Measurements from ENCODE around the gene MUC20. TPM values are rescaled to one million over a fixed set of nuclear protein-coding genes. Genes with fewer than 3 reads are reported as not detected.
"Not testable (repeated sequence)": the region's sequence is repeated elsewhere in the genome, so short reads cannot be mapped to it uniquely, and the experiment has no call there.

MUC20 gene
- total and polyA plus RNA-seq, 2 donors (not counting 1 experiment from before 2014, with no cell fraction given) = 0.54 to 0.66 TPM

- TF ChIP-seq CTCF (conservative IDR thresholded peaks at IDR 0.05 in 1 of 2, IDR thresholded peaks at IDR 0.05 in 1 of 2; ENCODE audit: low read depth in 1 of 2, low read length in 2 of 2) = no peak
- no peak for TF ChIP-seq EZH2 (IDR thresholded peaks at IDR 0.05; ENCODE audit: low read length, missing control alignments)
- Histone ChIP-seq H3K36me3 (ENCODE audit: control insufficient read depth, insufficient read depth, low read length) (no peaks in the 10 kb centered on the region), H2AFZ (ENCODE audit: low read length) (no peak overlapping the region), H3K9ac (ENCODE audit: insufficient read depth, low read length) (no peak overlapping the region), H3K27me3 (ENCODE audit: control insufficient read depth, insufficient read depth, low read length) (no peaks in the 10 kb centered on the region), H3K4me1 (ENCODE audit: control insufficient read depth, extremely low read depth, insufficient read depth, low read length) (no peaks in the 10 kb centered on the region), H3K4me2 (ENCODE audit: extremely low read depth, insufficient read depth, low read length) (no peak overlapping the region), H3K9me3 (ENCODE audit: control insufficient read depth, insufficient read depth, low read depth, low read length) (no peaks in the 10 kb centered on the region), H4K20me1 (ENCODE audit: control insufficient read depth, extremely low read depth, insufficient read depth, low read length) (no peaks in the 10 kb centered on the region), H3K4me3 (replicated peaks in 1 of 4; ENCODE audit: control extremely low read depth in 1 of 4, insufficient read depth in 1 of 4, low read depth in 3 of 4, low read length in 4 of 4) (no peak overlapping the region), H3K79me2 (ENCODE audit: control insufficient read depth, insufficient read depth, low read length) (no peaks in the 10 kb centered on the region), H3K27ac (ENCODE audit: insufficient read depth, low read length) (no peak overlapping the region)
- DNase-seq (ENCODE audit: low read depth in 2 of 2) = no peak
Observed at GRCh38 chr3:195769551-195769950, 48.8 kb downstream of the MUC20 start.

GRCh38 chr3:195770081-195770840 lies 49.5 kb downstream of the MUC20 start:
- H3K79me2 ChIP-seq (ENCODE audit: control insufficient read depth, insufficient read depth, low read length) = no peaks in the 10 kb centered on the region
- no peak for DNase-seq (ENCODE audit: low read depth in 2 of 2)
- H3K4me1 ChIP-seq (ENCODE audit: control insufficient read depth, extremely low read depth, insufficient read depth, low read length) = no peaks in the 10 kb centered on the region
- H3K9ac ChIP-seq (ENCODE audit: insufficient read depth, low read length) = no peak overlapping the region
- no peaks in the 10 kb centered on the region for H3K9me3 ChIP-seq (ENCODE audit: control insufficient read depth, insufficient read depth, low read depth, low read length)
- TF ChIP-seq CTCF (conservative IDR thresholded peaks at IDR 0.05 in 1 of 2, IDR thresholded peaks at IDR 0.05 in 1 of 2; ENCODE audit: low read depth in 1 of 2, low read length in 2 of 2) (no peak), EZH2 (IDR thresholded peaks at IDR 0.05; ENCODE audit: low read length, missing control alignments) (no peak)
- no peaks in the 10 kb centered on the region for H3K27me3 ChIP-seq (ENCODE audit: control insufficient read depth, insufficient read depth, low read length)
- no peak overlapping the region for H3K27ac ChIP-seq (ENCODE audit: insufficient read depth, low read length)
- H3K36me3 ChIP-seq (ENCODE audit: control insufficient read depth, insufficient read depth, low read length) = no peaks in the 10 kb centered on the region
- H4K20me1 ChIP-seq (ENCODE audit: control insufficient read depth, extremely low read depth, insufficient read depth, low read length) = no peaks in the 10 kb centered on the region
- H3K4me3 ChIP-seq (replicated peaks in 1 of 4; ENCODE audit: control extremely low read depth in 1 of 4, insufficient read depth in 1 of 4, low read depth in 3 of 4, low read length in 4 of 4) = no peak overlapping the region
- H2AFZ ChIP-seq (ENCODE audit: low read length) = no peak overlapping the region
- H3K4me2 ChIP-seq (ENCODE audit: extremely low read depth, insufficient read depth, low read length) = no peak overlapping the region

DNA sequence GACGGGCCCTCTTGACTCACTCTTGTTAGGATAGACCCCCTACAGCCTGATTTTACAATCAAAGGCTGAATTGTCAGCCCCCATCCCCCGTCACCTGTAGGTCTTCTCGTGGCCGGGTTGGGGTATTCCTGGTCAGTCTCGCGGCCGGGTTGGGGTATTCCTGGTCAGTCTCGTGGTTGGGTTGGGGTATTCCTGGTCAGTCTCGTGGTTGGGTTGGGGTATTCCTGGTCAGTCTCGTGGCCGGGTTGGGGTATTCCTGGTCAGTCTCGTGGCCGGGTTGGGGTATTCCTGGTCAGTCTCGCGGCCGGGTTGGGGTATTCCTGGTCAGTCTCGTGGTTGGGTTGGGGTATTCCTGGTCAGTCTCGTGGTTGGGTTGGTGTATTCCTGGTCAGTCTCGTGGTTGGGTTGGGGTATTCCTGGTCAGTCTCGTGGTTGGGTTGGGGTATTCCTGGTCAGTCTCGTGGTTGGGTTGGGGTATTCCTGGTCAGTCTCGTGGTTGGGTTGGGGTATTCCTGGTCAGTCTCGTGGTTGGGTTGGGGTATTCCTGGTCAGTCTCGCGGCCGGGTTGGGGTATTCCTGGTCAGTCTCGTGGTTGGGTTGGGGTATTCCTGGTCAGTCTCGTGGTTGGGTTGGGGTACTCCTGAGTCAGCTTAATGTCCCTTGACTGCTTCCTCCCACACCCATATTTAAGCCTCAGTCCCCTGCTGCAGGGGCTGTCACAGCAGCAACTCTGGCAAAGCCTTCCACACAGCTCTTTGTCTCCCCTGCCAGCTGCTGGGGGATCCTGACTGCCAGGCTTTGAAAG lies 50.3 kb downstream of the MUC20 start:
- not testable (repeated sequence) for H3K27me3 ChIP-seq (ENCODE audit: control insufficient read depth, insufficient read depth, low read length); DNase-seq (ENCODE audit: low read depth in 2 of 2); H3K9ac ChIP-seq (ENCODE audit: insufficient read depth, low read length); H3K79me2 ChIP-seq (ENCODE audit: control insufficient read depth, insufficient read depth, low read length); H3K27ac ChIP-seq (ENCODE audit: insufficient read depth, low read length); H3K36me3 ChIP-seq (ENCODE audit: control insufficient read depth, insufficient read depth, low read length); H3K4me1 ChIP-seq (ENCODE audit: control insufficient read depth, extremely low read depth, insufficient read depth, low read length); H3K4me3 ChIP-seq (replicated peaks in 1 of 4; ENCODE audit: control extremely low read depth in 1 of 4, insufficient read depth in 1 of 4, low read depth in 3 of 4, low read length in 4 of 4); H2AFZ ChIP-seq (ENCODE audit: low read length); H3K4me2 ChIP-seq (ENCODE audit: extremely low read depth, insufficient read depth, low read length); H3K9me3 ChIP-seq (ENCODE audit: control insufficient read depth, insufficient read depth, low read depth, low read length); H4K20me1 ChIP-seq (ENCODE audit: control insufficient read depth, extremely low read depth, insufficient read depth, low read length)
